HepG2 (cell line): ENCODE data around the gene PRKACG. TPM values are rescaled to one million over a fixed set of nuclear protein-coding genes. Genes with fewer than 3 reads are reported as not detected.

ENCODE experiments used
- CBFB ChIP-seq: sonication (generic); formaldehyde crosslinking; IDR thresholded peaks from 2 replicates; pipeline ENCODE4 v1.4.0; 2020; ENCODE audit warnings: missing genetic modification reagents
- DMAP1 ChIP-seq: IDR thresholded peaks from 2 replicates; pipeline ENCODE4 v1.6.1; 2016
- ELF3 ChIP-seq: IDR thresholded peaks from 2 replicates; pipeline ENCODE4 v1.6.1; 2016; ENCODE audit warnings: missing genetic modification reagents, missing compliant biosample characterization
- GATAD2A ChIP-seq: IDR thresholded peaks from 2 replicates; pipeline ENCODE4 v1.6.1; 2016
- IRF2 ChIP-seq: IDR thresholded peaks from 2 replicates; pipeline ENCODE4 v1.6.1; 2018; ENCODE audit warnings: missing genetic modification reagents, missing compliant biosample characterization
- KDM2A ChIP-seq: sonication (generic); formaldehyde crosslinking; IDR thresholded peaks from 2 replicates; pipeline ENCODE4 v1.4.0; 2020; ENCODE audit warnings: low read depth, missing genetic modification reagents, borderline replicate concordance
- MAFG ChIP-seq: sonication (generic); formaldehyde crosslinking; IDR thresholded peaks from 2 replicates; pipeline ENCODE4 v1.5.1; 2020; ENCODE audit warnings: mild to moderate bottlenecking, missing genetic modification reagents
- MIXL1 ChIP-seq: IDR thresholded peaks from 2 replicates; pipeline ENCODE4 v1.6.1; 2016
- POGZ ChIP-seq: sonication (generic); formaldehyde crosslinking; IDR thresholded peaks from 2 replicates; pipeline ENCODE4 v1.4.0; 2020; ENCODE audit warnings: mild to moderate bottlenecking, missing genetic modification reagents
- RAD21 ChIP-seq: fragments of 450-650 bp; formaldehyde crosslinking; IDR thresholded peaks from 2 replicates; pipeline ENCODE4 v1.5.0; 2020; ENCODE audit warnings: mild to moderate bottlenecking
- RARG ChIP-seq: sonication (generic); formaldehyde crosslinking; IDR thresholded peaks from 2 replicates; pipeline ENCODE4 v1.4.0; 2020; ENCODE audit warnings: low read depth, mild to moderate bottlenecking, missing genetic modification reagents
- SALL1 ChIP-seq: sonication (generic); formaldehyde crosslinking; IDR thresholded peaks from 2 replicates; pipeline ENCODE4 v1.8.0; 2022; ENCODE audit warnings: mild to moderate bottlenecking, missing genetic modification reagents
- SAP130 ChIP-seq: IDR thresholded peaks from 2 replicates; pipeline ENCODE4 v1.6.1; 2016; ENCODE audit warnings: low read depth
- SMC3 ChIP-seq: IDR thresholded peaks from 2 replicates; pipeline ENCODE4 v1.6.1; 2011; ENCODE audit warnings: low read length, improper control_type of control experiment
- STAG1 ChIP-seq: sonication (generic); formaldehyde crosslinking; IDR thresholded peaks from 2 replicates; pipeline ENCODE4 v1.4.0; 2020; ENCODE audit warnings: missing genetic modification reagents
- YY1 ChIP-seq: IDR thresholded peaks from 2 replicates; pipeline ENCODE4 v1.6.1; 2011; ENCODE audit warnings: low read length, low read depth, moderate library complexity, mild to moderate bottlenecking; ENCODE audit not compliant: insufficient read depth, insufficient replicate concordance
- ZMYM4 ChIP-seq: sonication (generic); formaldehyde crosslinking; IDR thresholded peaks from 2 replicates; pipeline ENCODE4 v1.8.1; 2023; ENCODE audit warnings: mild to moderate bottlenecking, missing genetic modification reagents
- ZNF205 ChIP-seq: IDR thresholded peaks from 2 replicates; pipeline ENCODE4 v1.6.1; 2018; ENCODE audit warnings: missing biosample characterization, missing genetic modification reagents
- ZNF331 ChIP-seq: sonication (generic); formaldehyde crosslinking; IDR thresholded peaks from 2 replicates; pipeline ENCODE4 v1.4.0; 2020; ENCODE audit warnings: missing genetic modification reagents
- ZNF337 ChIP-seq: sonication (generic); formaldehyde crosslinking; IDR thresholded peaks from 2 replicates; pipeline ENCODE4 v1.5.1; 2020; ENCODE audit warnings: missing genetic modification reagents, low read depth, mild to moderate bottlenecking, borderline replicate concordance
- ZNF501 ChIP-seq: sonication (generic); formaldehyde crosslinking; IDR thresholded peaks from 2 replicates; pipeline ENCODE4 v1.5.1; 2020; ENCODE audit warnings: mild to moderate bottlenecking, moderate library complexity, missing genetic modification reagents
- ZNF644 ChIP-seq: IDR thresholded peaks from 2 replicates; pipeline ENCODE4 v1.6.1; 2016; ENCODE audit warnings: low read depth
- ZNF720 ChIP-seq: sonication (generic); formaldehyde crosslinking; IDR thresholded peaks from 2 replicates; pipeline ENCODE4 v1.4.0; 2020; ENCODE audit warnings: missing genetic modification reagents
- polyA plus RNA-seq, 8 experiments: library from polyadenylated mRNA; depleted of rRNA in 3 of 8; stranded (reverse) in 7 of 8; unstranded in 1 of 8; fragments of >200 nt; fragmentation: Illumina TruSeq in 4 of 8; extraction: Trizol in 4 of 8; gene quantifications; 2 replicates each; pipeline versions ENCODE4 v1.2.1 to v1.2.3, GENCODE V29; 2011 to 2016; ENCODE audit warnings: low read depth in 4 of 8, missing spikeins in 1 of 8, mixed read lengths in 1 of 8; ENCODE audit not compliant: insufficient read depth in 1 of 8
- total RNA-seq, 5 experiments: library from RNA; depleted of rRNA; stranded (reverse); fragments of >200 nt; fragmentation: Illumina TruSeq; extraction: Trizol; gene quantifications; 2 replicates each; pipeline ENCODE4 v1.2.3, GENCODE V29; 2016; ENCODE audit warnings: low read depth in 1 of 5
- TF ChIP-seq, protein P1 (sequence below): sonication (generic); formaldehyde crosslinking; IDR thresholded peaks from 2 replicates; pipeline ENCODE4 v1.5.1; 2020; ENCODE audit warnings: mild to moderate bottlenecking, moderate library complexity, missing genetic modification reagents
- TF ChIP-seq, protein P2 (sequence below): sonication (generic); formaldehyde crosslinking; IDR thresholded peaks from 2 replicates; pipeline ENCODE4 v1.5.0; 2020; ENCODE audit warnings: mild to moderate bottlenecking, missing genetic modification reagents, moderate library complexity
- TF ChIP-seq, protein P3 (sequence below): sonication (generic); formaldehyde crosslinking; IDR thresholded peaks from 2 replicates; pipeline ENCODE4 v1.4.0; 2020; ENCODE audit warnings: missing genetic modification reagents, borderline replicate concordance
- TF ChIP-seq, protein P4 (sequence below): sonication (generic); formaldehyde crosslinking; IDR thresholded peaks from 2 replicates; pipeline ENCODE4 v1.5.0; 2020; ENCODE audit warnings: mild to moderate bottlenecking, missing genetic modification reagents

The PRKACG gene
- total and polyA plus RNA-seq, 2 of the 13 experiments (the other 11 are each of a cell fraction or from before 2014, with no cell fraction given): not detected

DNA sequence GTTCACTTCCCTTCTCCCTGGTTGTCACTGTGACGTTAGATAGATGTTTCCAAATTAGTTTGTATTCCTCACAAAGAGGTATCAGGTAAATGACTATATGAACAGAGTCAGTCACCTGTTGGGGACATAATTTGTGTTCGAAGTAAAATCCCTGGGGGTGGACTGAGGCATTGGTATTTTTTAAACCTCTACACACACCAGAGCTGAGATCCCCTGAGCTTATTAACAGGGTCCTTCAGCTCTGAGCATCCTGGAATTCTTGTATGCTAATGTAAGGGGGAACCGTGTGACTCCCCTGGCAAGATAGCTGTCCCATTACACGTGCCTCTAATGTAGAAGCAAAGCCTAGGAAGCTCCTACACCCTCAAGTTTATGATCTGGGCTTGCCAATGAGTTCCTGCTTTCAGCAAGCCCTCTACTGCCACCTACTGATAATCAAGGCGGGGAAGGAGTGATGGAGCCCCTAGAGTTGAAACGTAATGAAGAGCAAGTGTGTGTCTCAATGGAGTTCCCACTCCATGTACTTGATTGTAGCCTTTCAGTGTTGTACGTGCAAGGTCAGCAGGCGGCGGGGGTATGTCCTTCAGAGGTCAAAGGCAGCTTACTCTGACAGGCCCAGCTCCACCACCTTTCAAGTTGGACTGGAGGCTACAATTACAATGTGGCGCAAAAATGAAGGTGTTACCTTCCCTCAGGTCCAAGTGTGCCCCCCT lies 14.4 kb downstream of the PRKACG start (continued):
- TF ChIP-seq ZMYM4 (CRISPR knock-in tag) (peak; percentile 18; the same call in 1 of the 2 replicates), CBFB (CRISPR knock-in tag) (0 out of 2 replicates have a peak, but pooled peaks have one; percentile 13), STAG1 (peak; percentile 95), KDM2A (CRISPR knock-in tag) (peak; percentile 47; the same call in 1 of the 2 replicates), MAFG (CRISPR knock-in tag) (no peak), RARG (CRISPR knock-in tag) (no peak), SMC3 (peak; percentile 92), IRF2 (CRISPR knock-in tag) (0 out of 2 replicates have a peak, but pooled peaks have one; percentile 27), ZNF331 (CRISPR knock-in tag) (0 out of 2 replicates have a peak, but pooled peaks have one; percentile 16), SALL1 (CRISPR knock-in tag) (0 out of 2 replicates have a peak, but pooled peaks have one; percentile 13), DMAP1 (no peak), MIXL1 (0 out of 2 replicates have a peak, but pooled peaks have one; percentile 40), SAP130 (CRISPR knock-in tag) (0 out of 2 replicates have a peak, but pooled peaks have one; percentile 19), ZNF720 (CRISPR knock-in tag) (no peak), GATAD2A (CRISPR knock-in tag) (0 out of 2 replicates have a peak, but pooled peaks have one; percentile 13), ZNF501 (CRISPR knock-in tag) (no peak), ZNF644 (CRISPR knock-in tag) (0 out of 2 replicates have a peak, but pooled peaks have one; percentile 47), YY1 (no peak), ZNF337 (CRISPR knock-in tag) (no peak), RAD21 (CRISPR knock-in tag) (peak; percentile 83), ELF3 (0 out of 2 replicates have a peak, but pooled peaks have one; percentile 21), POGZ (CRISPR knock-in tag) (no peak), ZNF205 (CRISPR knock-in tag) (0 out of 2 replicates have a peak, but pooled peaks have one; percentile 27)
- TF ChIP-seq, protein P1, sequence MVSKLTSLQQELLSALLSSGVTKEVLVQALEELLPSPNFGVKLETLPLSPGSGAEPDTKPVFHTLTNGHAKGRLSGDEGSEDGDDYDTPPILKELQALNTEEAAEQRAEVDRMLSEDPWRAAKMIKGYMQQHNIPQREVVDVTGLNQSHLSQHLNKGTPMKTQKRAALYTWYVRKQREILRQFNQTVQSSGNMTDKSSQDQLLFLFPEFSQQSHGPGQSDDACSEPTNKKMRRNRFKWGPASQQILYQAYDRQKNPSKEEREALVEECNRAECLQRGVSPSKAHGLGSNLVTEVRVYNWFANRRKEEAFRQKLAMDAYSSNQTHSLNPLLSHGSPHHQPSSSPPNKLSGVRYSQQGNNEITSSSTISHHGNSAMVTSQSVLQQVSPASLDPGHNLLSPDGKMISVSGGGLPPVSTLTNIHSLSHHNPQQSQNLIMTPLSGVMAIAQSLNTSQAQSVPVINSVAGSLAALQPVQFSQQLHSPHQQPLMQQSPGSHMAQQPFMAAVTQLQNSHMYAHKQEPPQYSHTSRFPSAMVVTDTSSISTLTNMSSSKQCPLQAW (CRISPR knock-in tag): 0 out of 2 replicates have a peak, but pooled peaks have one; percentile 18
- TF ChIP-seq, protein P2, sequence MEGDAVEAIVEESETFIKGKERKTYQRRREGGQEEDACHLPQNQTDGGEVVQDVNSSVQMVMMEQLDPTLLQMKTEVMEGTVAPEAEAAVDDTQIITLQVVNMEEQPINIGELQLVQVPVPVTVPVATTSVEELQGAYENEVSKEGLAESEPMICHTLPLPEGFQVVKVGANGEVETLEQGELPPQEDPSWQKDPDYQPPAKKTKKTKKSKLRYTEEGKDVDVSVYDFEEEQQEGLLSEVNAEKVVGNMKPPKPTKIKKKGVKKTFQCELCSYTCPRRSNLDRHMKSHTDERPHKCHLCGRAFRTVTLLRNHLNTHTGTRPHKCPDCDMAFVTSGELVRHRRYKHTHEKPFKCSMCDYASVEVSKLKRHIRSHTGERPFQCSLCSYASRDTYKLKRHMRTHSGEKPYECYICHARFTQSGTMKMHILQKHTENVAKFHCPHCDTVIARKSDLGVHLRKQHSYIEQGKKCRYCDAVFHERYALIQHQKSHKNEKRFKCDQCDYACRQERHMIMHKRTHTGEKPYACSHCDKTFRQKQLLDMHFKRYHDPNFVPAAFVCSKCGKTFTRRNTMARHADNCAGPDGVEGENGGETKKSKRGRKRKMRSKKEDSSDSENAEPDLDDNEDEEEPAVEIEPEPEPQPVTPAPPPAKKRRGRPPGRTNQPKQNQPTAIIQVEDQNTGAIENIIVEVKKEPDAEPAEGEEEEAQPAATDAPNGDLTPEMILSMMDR (CRISPR knock-in tag): peak; percentile 92
- TF ChIP-seq, protein P3, sequence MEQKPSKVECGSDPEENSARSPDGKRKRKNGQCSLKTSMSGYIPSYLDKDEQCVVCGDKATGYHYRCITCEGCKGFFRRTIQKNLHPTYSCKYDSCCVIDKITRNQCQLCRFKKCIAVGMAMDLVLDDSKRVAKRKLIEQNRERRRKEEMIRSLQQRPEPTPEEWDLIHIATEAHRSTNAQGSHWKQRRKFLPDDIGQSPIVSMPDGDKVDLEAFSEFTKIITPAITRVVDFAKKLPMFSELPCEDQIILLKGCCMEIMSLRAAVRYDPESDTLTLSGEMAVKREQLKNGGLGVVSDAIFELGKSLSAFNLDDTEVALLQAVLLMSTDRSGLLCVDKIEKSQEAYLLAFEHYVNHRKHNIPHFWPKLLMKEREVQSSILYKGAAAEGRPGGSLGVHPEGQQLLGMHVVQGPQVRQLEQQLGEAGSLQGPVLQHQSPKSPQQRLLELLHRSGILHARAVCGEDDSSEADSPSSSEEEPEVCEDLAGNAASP (CRISPR knock-in tag): 0 out of 2 replicates have a peak, but pooled peaks have one; percentile 27
- TF ChIP-seq, protein P4, sequence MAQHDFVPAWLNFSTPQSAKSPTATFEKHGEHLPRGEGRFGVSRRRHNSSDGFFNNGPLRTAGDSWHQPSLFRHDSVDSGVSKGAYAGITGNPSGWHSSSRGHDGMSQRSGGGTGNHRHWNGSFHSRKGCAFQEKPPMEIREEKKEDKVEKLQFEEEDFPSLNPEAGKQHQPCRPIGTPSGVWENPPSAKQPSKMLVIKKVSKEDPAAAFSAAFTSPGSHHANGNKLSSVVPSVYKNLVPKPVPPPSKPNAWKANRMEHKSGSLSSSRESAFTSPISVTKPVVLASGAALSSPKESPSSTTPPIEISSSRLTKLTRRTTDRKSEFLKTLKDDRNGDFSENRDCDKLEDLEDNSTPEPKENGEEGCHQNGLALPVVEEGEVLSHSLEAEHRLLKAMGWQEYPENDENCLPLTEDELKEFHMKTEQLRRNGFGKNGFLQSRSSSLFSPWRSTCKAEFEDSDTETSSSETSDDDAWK (CRISPR knock-in tag): no peak
